Common myeloid progenitor, CD34-positive (primary cell): ENCODE results near the gene EFTUD2.

Experiments
- CTCF ChIA-PET: fragments of 350-600 bp; sonication (Branson Sonifier 250); formaldehyde crosslinking; loops from one replicate; lab custom pipeline; 2021; ENCODE audit warnings: antibody characterized with exemption; lab: Charles Lee
- POLR2A ChIA-PET: fragments of 350-600 bp; sonication (Branson Sonifier 250); formaldehyde crosslinking; loops from one replicate; lab custom pipeline; 2021; ENCODE audit warnings: antibody characterized with exemption; lab: Charles Lee
- DNase-seq, 3 donors: peaks; one replicate each; pipeline versions ENCODE4 v3.0.0 to v3.0.0-alpha.2; 2013
- H3K27ac ChIP-seq, 2 experiments: 1 replicate in 1 of 2; 2 replicates in 1 of 2; pipeline ENCODE4 v1.7.0; 2013; ENCODE audit warnings: inconsistent platforms in 2 of 2, low read length in 2 of 2, mild to moderate bottlenecking in 2 of 2, low read depth in 1 of 2, moderate library complexity in 1 of 2; ENCODE audit not compliant: severe bottlenecking in 2 of 2, insufficient read depth in 1 of 2, poor library complexity in 1 of 2
- H3K27me3 ChIP-seq, 5 experiments: replicated peaks in 2 of 5; 1 replicate in 3 of 5; 2 replicates in 2 of 5; pipeline versions ENCODE4 v1.6.1 to v1.7.0; 2013; ENCODE audit warnings: low read length in 4 of 5, mild to moderate bottlenecking in 2 of 5, moderate library complexity in 2 of 5, inconsistent platforms in 1 of 5; ENCODE audit not compliant: insufficient read depth in 5 of 5, control insufficient read depth in 4 of 5
- H3K36me3 ChIP-seq, 4 experiments: 1 replicate in 2 of 4; 2 replicates in 2 of 4; pipeline versions ENCODE4 v1.6.1 to v1.7.0; 2013; ENCODE audit warnings: low read length in 3 of 4, control low read depth in 1 of 4, mild to moderate bottlenecking in 1 of 4; ENCODE audit not compliant: control insufficient read depth in 4 of 4, insufficient read depth in 4 of 4
- H3K4me1 ChIP-seq, 4 experiments: 1 replicate in 3 of 4; 2 replicates in 1 of 4; pipeline versions ENCODE4 v1.6.1 to v1.7.1; 2013; ENCODE audit warnings: low read length in 3 of 4, mild to moderate bottlenecking in 3 of 4, control low read depth in 1 of 4, inconsistent platforms in 1 of 4, moderate library complexity in 1 of 4; ENCODE audit not compliant: control insufficient read depth in 4 of 4, insufficient read depth in 4 of 4; ENCODE audit errors: control extremely low read depth in 1 of 4
- H3K4me3 ChIP-seq, 7 experiments: 1 replicate in 4 of 7; 2 replicates in 3 of 7; pipeline versions ENCODE4 v1.5.1 to v1.7.0; 2013; ENCODE audit warnings: mild to moderate bottlenecking in 7 of 7, low read length in 6 of 7, moderate library complexity in 6 of 7, inconsistent platforms in 2 of 7, low read depth in 2 of 7, control low read depth in 1 of 7; ENCODE audit not compliant: insufficient read depth in 4 of 7, control insufficient read depth in 1 of 7; ENCODE audit errors: extremely low read depth in 1 of 7
- H3K9me3 ChIP-seq, 5 experiments: 1 replicate in 4 of 5; 2 replicates in 1 of 5; pipeline versions ENCODE4 v1.6.1 to v1.7.1; 2013; ENCODE audit warnings: low read length in 4 of 5, mild to moderate bottlenecking in 2 of 5, inconsistent platforms in 1 of 5, low read depth in 1 of 5, moderate library complexity in 1 of 5; ENCODE audit not compliant: control insufficient read depth in 4 of 5, insufficient read depth in 2 of 5; ENCODE audit errors: control extremely low read depth in 1 of 5
- WGBS: methylation state at CpG from one replicate; pipeline ENCODE4 v1.1.5; 2013; ENCODE audit not compliant: insufficient coverage; 5-methylcytosine and 5-hydroxymethylcytosine counted together

The EFTUD2 gene

DNA sequence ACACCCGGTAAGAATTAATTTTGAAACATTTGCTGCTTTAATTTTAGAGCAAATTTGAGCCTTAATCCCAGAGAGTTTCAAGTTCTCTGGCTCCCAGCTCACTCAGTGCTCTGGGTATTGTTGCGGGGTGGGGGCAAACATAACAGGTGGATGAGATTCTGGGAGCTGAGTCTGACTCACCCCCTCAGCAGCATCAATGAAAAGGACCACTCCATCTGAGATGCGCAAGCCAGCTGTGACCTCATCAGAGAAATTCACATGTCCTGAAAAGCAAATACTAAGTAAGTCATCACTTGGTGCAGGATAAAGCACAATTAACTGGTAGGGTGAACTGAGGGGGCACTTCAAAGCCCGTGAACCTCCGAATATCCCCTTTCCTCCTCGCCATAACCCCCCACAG, 19.9 kb downstream of the EFTUD2 start:
- CTCF ChIA-PET = interaction anchor here (0.9 to 4.0 kb wide), 11 partner anchors 8 to 145 kb away, joined by 3 to 36 read pairs (median 4); partner anchors contain the start of gene EFTUD2
- Histone ChIP-seq H3K4me1 (no peaks in the 10 kb centered on the region), H3K9me3 (no peaks in the 10 kb centered on the region), H3K36me3 (peaks cover 29 to 89% (median 53%) of the 10 kb centered on the region in 4 experiments), H3K27me3 (no peaks in the 10 kb centered on the region), H3K4me3 (no peak overlapping the region), H3K27ac (no peak overlapping the region)
- POLR2A ChIA-PET = no interaction called here
- 100% methylated on average over 6 of the region's 6 CpGs for WGBS
- DNase-seq = no peak

GRCh38 chr17:44878627-44879221, 20.5 kb downstream of the EFTUD2 start:
- Histone ChIP-seq H3K36me3 (peaks cover 31 to 88% (median 55%) of the 10 kb centered on the region in 4 experiments), H3K4me1 (no peaks in the 10 kb centered on the region), H3K27ac (no peak overlapping the region), H3K4me3 (no peak overlapping the region), H3K27me3 (no peaks in the 10 kb centered on the region), H3K9me3 (no peaks in the 10 kb centered on the region)
- ChIA-PET POLR2A (no interaction called here), CTCF (interaction anchor here (0.9 to 4.0 kb wide), 15 partner anchors 8 to 144 kb away, joined by 3 to 36 read pairs (median 4); partner anchors contain the start of gene EFTUD2)
- peak; percentile 30 to 60 (median 51) for DNase-seq
- 70% methylated on average over 4 of the region's 6 CpGs for WGBS

DNA sequence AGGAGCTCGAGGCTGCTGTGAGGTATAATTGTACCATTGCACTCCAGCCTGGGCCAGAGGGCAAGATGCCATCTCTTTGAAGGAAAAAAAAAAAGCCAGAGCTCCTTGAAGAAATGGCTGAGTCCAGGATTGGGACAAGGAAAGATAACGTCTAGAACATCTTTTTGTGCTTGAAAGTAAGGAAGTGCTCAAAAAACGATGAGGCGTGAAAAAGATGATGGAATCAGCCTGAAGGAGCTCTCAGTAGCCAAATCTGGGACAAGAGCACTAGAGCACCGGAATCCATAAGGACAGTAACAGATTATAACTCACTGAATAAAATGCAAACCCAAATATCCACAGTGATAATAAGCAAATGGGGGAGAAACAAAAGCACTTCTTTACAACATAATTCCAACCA, 22.1 kb downstream of the EFTUD2 start:
- no peak overlapping the region for H3K4me3 ChIP-seq
- H3K9me3 ChIP-seq = no peaks in the 10 kb centered on the region
- no peaks in the 10 kb centered on the region for H3K4me1 ChIP-seq
- peaks cover 22 to 80% (median 54%) of the 10 kb centered on the region in 4 experiments for H3K36me3 ChIP-seq
- CTCF ChIA-PET = interaction anchor here (1.1 to 4.0 kb wide), 4 partner anchors 10 to 145 kb away, joined by 3 to 36 read pairs (median 6); no protein-coding TSS in a partner anchor
- no peak overlapping the region for H3K27ac ChIP-seq
- DNase-seq = no peak
- POLR2A ChIA-PET = no interaction called here
- 89% methylated on average over 4 of the region's 5 CpGs for WGBS
- H3K27me3 ChIP-seq = no peaks in the 10 kb centered on the region

GRCh38 chr17:44875761-44876160, 23.5 kb downstream of the EFTUD2 start:
- no peak overlapping the region for H3K4me3 ChIP-seq
- H3K27me3 ChIP-seq = no peaks in the 10 kb centered on the region
- ChIA-PET POLR2A (no interaction called here), CTCF (no interaction called here)
- WGBS = 100% methylated on average over 3 of the region's 6 CpGs
- no peak for DNase-seq
- no peak overlapping the region for H3K27ac ChIP-seq
- no peaks in the 10 kb centered on the region for H3K4me1 ChIP-seq
- peaks cover 22 to 75% (median 52%) of the 10 kb centered on the region in 4 experiments for H3K36me3 ChIP-seq
- no peaks in the 10 kb centered on the region for H3K9me3 ChIP-seq

GRCh38 chr17:44872131-44872768, 27.0 kb downstream of the EFTUD2 start:
- Histone ChIP-seq H3K9me3 (no peaks in the 10 kb centered on the region), H3K27ac (no peak overlapping the region), H3K27me3 (no peaks in the 10 kb centered on the region), H3K4me1 (no peaks in the 10 kb centered on the region), H3K36me3 (peaks cover 24 to 81% (median 55%) of the 10 kb centered on the region in 4 experiments), H3K4me3 (no peak overlapping the region)
- CTCF ChIA-PET = interaction anchor here (1.3 to 1.4 kb wide), 2 partner anchors 13 to 93 kb away, joined by 4 to 6 read pairs; no protein-coding TSS in a partner anchor
- POLR2A ChIA-PET = no interaction called here
- no peak for DNase-seq
- WGBS = 95% methylated on average over 8 of the region's 9 CpGs

- Histone ChIP-seq H3K36me3 (peaks cover 24 to 81% (median 54%) of the 10 kb centered on the region in 4 experiments), H3K4me1 (no peaks in the 10 kb centered on the region), H3K27ac (no peak overlapping the region), H3K27me3 (no peaks in the 10 kb centered on the region), H3K4me3 (no peak overlapping the region), H3K9me3 (no peaks in the 10 kb centered on the region)
- ChIA-PET CTCF (interaction anchor here (0.7 kb wide), 1 partner anchor 138 kb away, joined by 3 read pairs; no protein-coding TSS in a partner anchor), POLR2A (no interaction called here)
- no peak for DNase-seq
- 97% methylated on average over 11 of the region's 12 CpGs for WGBS
Measured at GRCh38 chr17:44871556-44871955, 27.7 kb downstream of the EFTUD2 start.

- Histone ChIP-seq H3K27ac (no peak overlapping the region), H3K27me3 (no peaks in the 10 kb centered on the region), H3K4me3 (no peak overlapping the region), H3K9me3 (no peaks in the 10 kb centered on the region), H3K4me1 (no peaks in the 10 kb centered on the region), H3K36me3 (peaks cover 23 to 83% (median 58%) of the 10 kb centered on the region in 4 experiments)
- ChIA-PET POLR2A (no interaction called here), CTCF (interaction anchor here (0.7 to 10.6 kb wide), 8 partner anchors 10 to 346 kb away, joined by 3 to 192 read pairs (median 4); no protein-coding TSS in a partner anchor)
- WGBS = 100% methylated on average over 2 of the region's 3 CpGs
- DNase-seq = no peak
Measured at GRCh38 chr17:44867841-44868240, 31.4 kb downstream of the EFTUD2 start.
